Neural cell (in vitro differentiated cells): ENCODE measurements around the gene AGRP.

ENCODE experiments used
- CTCF ChIP-seq: fragments of 450-650 bp; IDR thresholded peaks from 2 replicates; pipeline ENCODE4 v1.5.1; 2014; ENCODE audit warnings: antibody characterized with exemption, mild to moderate bottlenecking, moderate library complexity; ENCODE audit not compliant: poor library complexity, severe bottlenecking
- EP300 ChIP-seq: fragments of 450-650 bp; conservative IDR thresholded peaks from 2 replicates; pipeline ENCODE4 v1.6.1; 2014; ENCODE audit warnings: antibody characterized with exemption, mild to moderate bottlenecking, moderate library complexity; ENCODE audit not compliant: poor library complexity, severe bottlenecking
- EZH2 ChIP-seq: fragments of 200-600, 300-800 bp; shearing (Covaris generic), sonication (generic); IDR thresholded peaks from 2 replicates; pipeline ENCODE4 v1.6.1; 2014; ENCODE audit warnings: antibody characterized with exemption, low read length, borderline replicate concordance, mild to moderate bottlenecking; ENCODE audit not compliant: insufficient read depth, poor library complexity, severe bottlenecking
- TAF1 ChIP-seq: IDR thresholded peaks from 2 replicates; pipeline ENCODE4 v1.6.1; 2012; ENCODE audit warnings: low read depth

DNA sequence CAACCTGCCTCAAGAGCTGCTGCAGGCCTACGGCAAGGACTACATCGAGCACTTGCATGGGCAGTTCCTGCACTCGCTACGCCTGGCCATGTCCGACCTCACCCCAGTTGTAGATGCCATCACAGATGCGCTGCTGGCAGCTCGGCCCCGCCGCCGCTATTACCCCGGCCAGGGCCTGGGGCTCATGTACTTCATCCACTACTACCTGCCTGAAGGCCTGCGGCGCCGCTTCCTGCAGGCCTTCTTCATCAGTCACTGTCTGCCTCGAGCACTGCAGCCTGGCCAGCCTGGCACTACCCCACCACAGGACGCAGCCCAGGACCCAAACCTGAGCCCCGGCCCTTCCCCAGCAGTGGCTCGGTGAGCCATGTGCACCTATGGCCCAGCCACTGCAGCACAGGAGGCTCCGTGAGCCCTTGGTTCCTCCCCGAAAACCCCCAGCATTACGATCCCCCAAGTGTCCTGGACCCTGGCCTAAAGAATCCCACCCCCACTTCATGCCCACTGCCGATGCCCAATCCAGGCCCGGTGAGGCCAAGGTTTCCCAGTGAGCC, 46.6 kb downstream of the AGRP start:
- no peak for TF ChIP-seq CTCF
- no peak for TF ChIP-seq EP300
- TF ChIP-seq EZH2 = no peak
- no peak for TF ChIP-seq TAF1
